Ectodermal cell (in vitro differentiated cells): ENCODE measurements around the gene HGFAC.

Experiments
- H3K27ac ChIP-seq: 2 replicates; pipeline ENCODE4 v1.7.0; 2013; ENCODE audit warnings: mild to moderate bottlenecking, low read depth, low read length; ENCODE audit not compliant: insufficient read depth, poor library complexity, severe bottlenecking
- H3K27me3 ChIP-seq: 2 replicates; pipeline ENCODE4 v1.7.0; 2013; ENCODE audit warnings: mild to moderate bottlenecking, low read length; ENCODE audit not compliant: insufficient read depth, control insufficient read depth, poor library complexity, severe bottlenecking
- H3K36me3 ChIP-seq: one replicate; pipeline ENCODE4 v1.7.0; 2013; ENCODE audit warnings: low read length; ENCODE audit not compliant: control insufficient read depth, insufficient read depth
- H3K4me1 ChIP-seq: one replicate; pipeline ENCODE4 v1.7.0; 2013; ENCODE audit warnings: low read length; ENCODE audit not compliant: control insufficient read depth, insufficient read depth
- H3K4me3 ChIP-seq: 2 replicates; pipeline ENCODE4 v1.7.0; 2013; ENCODE audit warnings: low read depth, low read length, control low read depth; ENCODE audit not compliant: insufficient read depth
- H3K9me3 ChIP-seq: 2 replicates; pipeline ENCODE4 v1.7.0; 2013; ENCODE audit warnings: mild to moderate bottlenecking, low read length, moderate library complexity; ENCODE audit not compliant: control insufficient read depth
- WGBS, 2 experiments: methylation state at CpG; one replicate each; pipeline ENCODE4 v1.1.7; 2013; ENCODE audit warnings: missing lambda C conversion rate in 2 of 2; 5-methylcytosine and 5-hydroxymethylcytosine counted together

HGFAC gene

GRCh38 chr4:3462790-3463415 lies 21.1 kb downstream of the HGFAC start, which contains the start of gene DOK7:
TSS of gene DOK7 (plus strand) at chr4:3463306. CDS start at chr4:3463376, 70 bp downstream.
- Histone ChIP-seq H3K4me3 (peak within 1 kb of the TSS; percentile 16), H3K27me3 (peaks cover 44% of the 10 kb centered on the region), H3K27ac (no peak within 1 kb of the TSS), H3K4me1 (peaks cover 10% of the 10 kb centered on the region), H3K9me3 (no peaks in the 10 kb centered on the region), H3K36me3 (no peaks in the 10 kb centered on the region)
- WGBS, 2 experiments: 9% methylated on average over 44 of the region's 44 CpGs

- no peaks in the 10 kb centered on the region for H3K9me3 ChIP-seq
- peaks cover 10% of the 10 kb centered on the region for H3K4me1 ChIP-seq
- no peaks in the 10 kb centered on the region for H3K36me3 ChIP-seq
- H3K27ac ChIP-seq: no peak overlapping the region
- WGBS, 2 experiments: 56 to 58% methylated on average over 43 of the region's 43 CpGs
- peak overlapping the region; percentile 16 for H3K4me3 ChIP-seq
- H3K27me3 ChIP-seq: peaks cover 37% of the 10 kb centered on the region
These were observed 22.0 kb downstream of the HGFAC start for GRCh38 chr4:3463556-3464348.

DNA sequence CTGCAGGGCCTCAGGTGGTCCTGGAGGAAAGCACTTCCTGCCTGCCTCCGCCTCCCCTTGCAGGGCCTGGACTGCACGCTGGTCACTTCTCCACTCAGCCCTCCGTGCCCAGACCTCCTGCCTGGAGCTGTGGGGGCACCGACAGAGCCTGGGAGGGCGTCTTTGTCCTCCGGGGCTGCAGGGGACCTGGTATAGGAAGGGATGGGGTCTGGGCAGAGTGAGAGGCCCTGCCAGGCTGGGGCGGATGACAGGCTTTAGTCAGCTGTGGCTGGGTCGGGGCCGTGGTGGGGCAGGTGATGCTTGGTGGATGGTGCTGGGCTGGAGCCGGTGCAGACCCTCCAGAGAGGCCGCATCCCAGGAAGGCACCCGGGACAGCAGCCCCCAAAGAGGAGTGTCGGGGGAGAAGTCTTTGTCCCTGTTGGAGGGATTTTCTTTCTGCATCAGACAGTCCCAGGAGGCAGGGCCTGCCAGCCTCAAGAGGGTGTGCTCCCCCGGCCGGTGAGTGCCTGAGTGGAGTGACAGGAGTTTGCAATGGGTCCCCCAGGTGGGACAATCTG lies 22.7 kb downstream of the HGFAC start:
- Histone ChIP-seq H3K27me3 (peaks cover 37% of the 10 kb centered on the region), H3K9me3 (no peaks in the 10 kb centered on the region), H3K4me3 (no peak overlapping the region), H3K36me3 (no peaks in the 10 kb centered on the region), H3K4me1 (peaks cover 10% of the 10 kb centered on the region), H3K27ac (no peak overlapping the region)
- 85 to 90% methylated on average over 15 of the region's 15 CpGs for WGBS, 2 experiments

DNA sequence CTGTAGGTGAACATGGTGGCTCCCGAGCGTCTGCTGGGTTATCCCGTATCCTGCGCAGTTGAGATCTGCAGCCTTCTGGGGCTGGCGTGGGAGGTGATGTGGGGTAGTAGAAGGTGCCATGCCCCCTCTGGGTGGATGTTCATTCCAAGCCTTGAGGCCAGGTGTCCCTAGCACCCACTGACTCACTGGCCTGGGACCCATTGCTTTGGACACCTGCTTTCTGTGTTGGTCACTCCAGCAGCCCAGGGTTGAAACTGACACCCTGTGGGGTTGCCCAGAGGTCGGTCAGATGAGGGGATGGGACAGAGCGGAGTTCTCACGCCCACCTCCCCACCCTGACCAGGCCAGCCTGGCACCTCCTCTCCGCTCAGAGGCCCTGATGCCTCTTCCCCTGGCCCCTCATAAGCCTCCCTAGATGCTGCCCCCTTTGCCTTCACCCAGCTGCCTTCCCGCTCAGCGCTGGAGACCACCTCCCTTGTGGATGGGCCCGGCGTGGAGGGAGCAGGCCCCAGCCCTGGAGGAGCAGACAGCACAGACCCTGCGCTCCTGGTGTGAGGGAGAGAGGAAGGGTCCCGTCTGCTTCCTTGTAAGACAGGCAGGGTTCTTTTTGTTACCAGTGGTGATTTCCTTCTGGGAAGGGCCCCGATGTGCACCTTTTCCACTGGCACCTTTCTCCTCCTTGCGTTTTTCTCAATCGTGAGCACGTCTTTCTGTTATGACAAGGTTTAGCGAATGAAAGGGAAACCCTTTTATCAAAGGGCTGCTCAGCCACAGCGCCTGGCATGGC lies 23.3 kb downstream of the HGFAC start:
- H3K9me3 ChIP-seq: no peaks in the 10 kb centered on the region
- no peaks in the 10 kb centered on the region for H3K36me3 ChIP-seq
- H3K4me1 ChIP-seq: peaks cover 10% of the 10 kb centered on the region
- H3K27me3 ChIP-seq: peaks cover 37% of the 10 kb centered on the region
- no peak overlapping the region for H3K4me3 ChIP-seq
- 91 to 94% methylated on average over 21 of the region's 21 CpGs for WGBS, 2 experiments
- no peak overlapping the region for H3K27ac ChIP-seq

GRCh38 chr4:3465698-3466671 lies 24.2 kb downstream of the HGFAC start:
- WGBS, 2 experiments: 79 to 80% methylated on average over 40 to 41 of the region's 41 CpGs
- peaks cover 10% of the 10 kb centered on the region for H3K4me1 ChIP-seq

GRCh38 chr4:3466691-3467600 lies 25.2 kb downstream of the HGFAC start:
- peaks cover 10% of the 10 kb centered on the region for H3K4me1 ChIP-seq
- 89 to 90% methylated on average over 40 of the region's 40 CpGs for WGBS, 2 experiments
- no peak overlapping the region for H3K4me3 ChIP-seq
- H3K36me3 ChIP-seq: no peaks in the 10 kb centered on the region
- H3K27ac ChIP-seq: no peak overlapping the region
- no peaks in the 10 kb centered on the region for H3K9me3 ChIP-seq
- H3K27me3 ChIP-seq: peaks cover 36% of the 10 kb centered on the region

More at GRCh38 chr4:3465698-3466671, 24.2 kb downstream of the HGFAC start:
- no peaks in the 10 kb centered on the region for H3K36me3 ChIP-seq
- no peak overlapping the region for H3K27ac ChIP-seq
- H3K9me3 ChIP-seq: no peaks in the 10 kb centered on the region
- peaks cover 37% of the 10 kb centered on the region for H3K27me3 ChIP-seq
- no peak overlapping the region for H3K4me3 ChIP-seq

DNA sequence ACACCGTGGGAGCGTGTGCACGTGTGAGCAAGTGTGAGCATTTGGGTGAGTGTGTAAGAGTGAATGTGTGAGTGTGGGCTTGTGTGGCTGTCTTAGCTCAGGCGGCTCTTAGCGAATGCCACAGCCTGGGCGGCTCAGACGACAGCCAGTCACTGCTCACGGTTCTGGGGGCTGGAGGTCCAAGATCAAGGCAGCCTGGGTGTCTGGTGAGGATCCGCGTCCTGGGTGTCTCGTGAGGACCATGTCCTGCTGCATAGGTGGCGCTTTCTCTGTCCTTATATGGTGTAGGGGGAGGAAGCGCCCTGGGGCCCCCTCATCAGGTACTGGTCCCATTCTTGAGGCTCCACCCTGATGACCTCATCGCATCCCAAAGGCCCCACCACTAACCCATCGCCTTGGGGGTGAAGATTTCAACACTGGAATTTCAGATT lies 25.8 kb downstream of the HGFAC start:
- Histone ChIP-seq H3K4me3 (no peak overlapping the region), H3K9me3 (no peaks in the 10 kb centered on the region), H3K36me3 (no peaks in the 10 kb centered on the region), H3K27ac (no peak overlapping the region), H3K4me1 (peaks cover 10% of the 10 kb centered on the region), H3K27me3 (peaks cover 29% of the 10 kb centered on the region)
- WGBS, 2 experiments: 78 to 87% methylated on average over 15 of the region's 15 CpGs

DNA sequence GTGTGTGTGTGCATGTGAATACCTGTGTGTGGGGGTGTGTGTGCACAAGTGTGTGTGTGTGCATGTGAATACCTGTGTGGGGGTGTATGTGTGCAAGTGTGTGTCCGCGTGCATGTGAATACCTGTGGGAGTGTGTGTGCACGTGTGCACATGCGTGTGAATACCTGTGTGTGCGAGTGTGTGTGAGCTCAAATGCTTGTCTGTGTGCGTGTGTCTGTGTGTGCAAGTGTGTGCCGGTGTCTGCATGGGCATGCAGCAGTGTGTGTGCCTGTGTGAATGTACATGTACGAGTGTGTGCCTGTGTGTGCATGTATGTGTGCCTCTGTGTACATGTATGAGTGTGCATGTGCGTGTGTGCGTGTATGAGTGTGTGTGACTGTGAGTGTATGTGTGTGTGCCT lies 26.4 kb downstream of the HGFAC start:
- no peak overlapping the region for H3K4me3 ChIP-seq
- H3K4me1 ChIP-seq: peaks cover 10% of the 10 kb centered on the region

More for the DNA sequence above, 26.4 kb downstream of the HGFAC start:
- Histone ChIP-seq H3K27ac (no peak overlapping the region), H3K9me3 (no peaks in the 10 kb centered on the region), H3K36me3 (no peaks in the 10 kb centered on the region), H3K27me3 (peaks cover 25% of the 10 kb centered on the region)
- 95 to 96% methylated on average over 10 of the region's 10 CpGs for WGBS, 2 experiments
